Esophagus muscularis mucosa (tissue), 3 donors: ENCODE measurements around the gene UBASH3B.

Source experiments
- POLR2A ChIP-seq: fragments of 450-650 bp; IDR thresholded peaks from one replicate; pipeline ENCODE4 v1.6.1; 2017; ENCODE audit warnings: antibody characterized with exemption, moderate library complexity, mild to moderate bottlenecking, low read depth
- POLR2AphosphoS5 ChIP-seq, 2 donors: sonication (generic); formaldehyde crosslinking; IDR thresholded peaks; one replicate each; pipeline ENCODE4 v1.6.1; 2017; ENCODE audit warnings: antibody characterized with exemption in 2 of 2
- TF ChIP-seq, protein P1 (sequence below), 3 experiments: fragments of 200-600 bp in 2 of 3; fragments of 450-650 bp in 1 of 3; sonication (generic) in 2 of 3; IDR thresholded peaks; one replicate each; pipeline ENCODE4 v1.5.1; 2017 to 2019; ENCODE audit warnings: antibody characterized with exemption in 3 of 3, mild to moderate bottlenecking in 2 of 3, moderate library complexity in 1 of 3

DNA sequence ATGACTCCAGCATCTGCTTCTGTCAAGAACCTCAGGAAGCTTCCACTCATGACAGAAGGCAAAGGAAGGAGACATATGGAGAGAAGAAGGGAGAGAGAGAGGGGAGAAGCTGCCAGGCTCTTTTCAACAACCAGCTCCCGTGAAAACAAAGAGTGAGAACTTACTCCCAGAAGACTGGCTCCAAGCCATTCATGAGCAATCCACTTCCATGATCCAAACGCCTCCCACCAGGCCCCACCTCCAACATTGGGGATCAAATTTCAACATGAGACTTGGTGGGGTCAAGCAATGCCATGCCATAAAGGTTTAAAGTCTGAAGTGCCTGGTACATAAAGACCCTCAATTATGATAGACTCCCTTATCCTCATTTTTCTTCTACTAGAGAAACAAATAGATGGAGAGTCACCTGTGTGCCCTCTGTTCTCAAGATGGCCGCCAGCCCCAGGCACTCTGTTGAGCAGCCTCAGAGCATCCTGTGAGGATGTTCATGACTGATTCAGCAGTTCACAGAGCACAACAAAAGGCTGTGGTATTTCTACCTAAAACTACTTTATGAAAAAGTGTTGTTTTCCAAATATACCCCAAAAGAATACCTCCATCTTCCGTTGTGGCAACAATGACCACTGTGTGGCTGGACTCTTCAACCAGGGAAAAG, 113.7 kb downstream of the UBASH3B start:
- TF ChIP-seq, protein P1, sequence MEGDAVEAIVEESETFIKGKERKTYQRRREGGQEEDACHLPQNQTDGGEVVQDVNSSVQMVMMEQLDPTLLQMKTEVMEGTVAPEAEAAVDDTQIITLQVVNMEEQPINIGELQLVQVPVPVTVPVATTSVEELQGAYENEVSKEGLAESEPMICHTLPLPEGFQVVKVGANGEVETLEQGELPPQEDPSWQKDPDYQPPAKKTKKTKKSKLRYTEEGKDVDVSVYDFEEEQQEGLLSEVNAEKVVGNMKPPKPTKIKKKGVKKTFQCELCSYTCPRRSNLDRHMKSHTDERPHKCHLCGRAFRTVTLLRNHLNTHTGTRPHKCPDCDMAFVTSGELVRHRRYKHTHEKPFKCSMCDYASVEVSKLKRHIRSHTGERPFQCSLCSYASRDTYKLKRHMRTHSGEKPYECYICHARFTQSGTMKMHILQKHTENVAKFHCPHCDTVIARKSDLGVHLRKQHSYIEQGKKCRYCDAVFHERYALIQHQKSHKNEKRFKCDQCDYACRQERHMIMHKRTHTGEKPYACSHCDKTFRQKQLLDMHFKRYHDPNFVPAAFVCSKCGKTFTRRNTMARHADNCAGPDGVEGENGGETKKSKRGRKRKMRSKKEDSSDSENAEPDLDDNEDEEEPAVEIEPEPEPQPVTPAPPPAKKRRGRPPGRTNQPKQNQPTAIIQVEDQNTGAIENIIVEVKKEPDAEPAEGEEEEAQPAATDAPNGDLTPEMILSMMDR (IDR thresholded peaks at IDR 0.05): no peak
- no peak for TF ChIP-seq POLR2A
- no peak for TF ChIP-seq POLR2AphosphoS5 (IDR thresholded peaks at IDR 0.05)
